CD4-positive, alpha-beta T cell treated with Interferon alpha-2 for 1 hour (primary cell): ENCODE measurements around the gene MAP2K6.

Experiments used
- DNase-seq, 2 donors: peaks; one replicate each; pipeline ENCODE4 v3.0.0-alpha.2; 2020 to 2022

MAP2K6 gene

DNA sequence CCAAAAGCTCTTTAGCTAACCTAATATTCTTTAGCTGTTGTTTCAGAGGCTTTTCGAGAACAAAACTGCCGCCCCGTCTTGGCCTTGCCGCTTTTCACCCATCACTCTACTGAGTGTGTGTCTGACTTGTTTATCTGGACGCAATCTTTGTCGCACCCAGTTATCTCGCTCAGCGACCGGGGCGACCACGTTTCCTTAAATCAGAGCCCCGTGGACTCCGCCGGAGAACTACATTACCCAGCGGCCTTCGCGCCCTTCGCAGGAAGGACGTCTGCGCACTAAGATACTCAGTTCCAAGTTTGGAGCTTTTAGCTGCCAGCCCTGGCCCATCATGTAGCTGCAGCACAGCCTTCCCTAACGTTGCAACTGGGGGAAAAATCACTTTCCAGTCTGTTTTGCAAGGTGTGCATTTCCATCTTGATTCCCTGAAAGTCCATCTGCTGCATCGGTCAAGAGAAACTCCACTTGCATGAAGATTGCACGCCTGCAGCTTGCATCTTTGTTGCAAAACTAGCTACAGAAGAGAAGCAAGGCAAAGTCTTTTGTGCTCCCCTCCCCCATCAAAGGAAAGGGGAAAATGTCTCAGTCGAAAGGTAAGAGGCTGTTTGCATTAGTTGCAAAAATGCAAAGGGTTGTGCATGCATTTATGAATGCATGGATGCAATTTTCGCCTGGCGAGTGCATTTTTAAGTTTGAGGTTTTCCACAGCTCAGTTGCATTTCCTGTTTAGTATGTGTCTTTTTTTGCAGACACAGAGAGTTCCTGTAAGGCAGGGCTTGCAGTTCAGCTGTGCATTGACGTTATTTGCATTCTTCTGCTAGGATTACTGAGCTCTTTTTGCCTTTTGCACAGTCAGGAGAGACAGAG, at the start of gene MAP2K6:
Gene MAP2K6, plus strand, starts transcription at position 290 of the 867 bp plus-strand sequence. Its CDS starts 288 bp downstream, at position 578.
- peak; percentile 82 to 85 for DNase-seq

- peak in 1 of 2 donors; percentile 9 for DNase-seq
These were observed 47.2 kb upstream of the MAP2K6 start for GRCh38 chr17:69367298-69367697.

DNA sequence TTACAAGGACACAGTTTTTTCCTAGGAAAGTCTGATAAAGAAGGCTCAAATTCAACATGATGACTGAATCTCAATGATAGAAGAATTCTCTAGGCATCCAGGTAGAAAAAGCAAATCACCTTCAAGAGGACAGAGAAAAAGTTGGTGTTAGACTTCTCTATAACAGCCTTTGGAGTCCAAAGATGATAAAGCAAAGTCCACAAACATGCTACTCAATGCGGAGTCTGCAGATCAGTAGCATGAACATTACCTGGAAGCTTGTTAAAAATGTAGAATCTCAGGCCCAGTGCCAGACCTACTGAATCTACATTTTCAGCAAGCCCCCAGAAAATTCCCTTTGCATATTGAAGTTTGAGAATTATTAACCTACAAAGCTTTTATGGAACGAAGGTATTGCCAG, 41.4 kb upstream of the MAP2K6 start:
- DNase-seq, result no peak

DNA sequence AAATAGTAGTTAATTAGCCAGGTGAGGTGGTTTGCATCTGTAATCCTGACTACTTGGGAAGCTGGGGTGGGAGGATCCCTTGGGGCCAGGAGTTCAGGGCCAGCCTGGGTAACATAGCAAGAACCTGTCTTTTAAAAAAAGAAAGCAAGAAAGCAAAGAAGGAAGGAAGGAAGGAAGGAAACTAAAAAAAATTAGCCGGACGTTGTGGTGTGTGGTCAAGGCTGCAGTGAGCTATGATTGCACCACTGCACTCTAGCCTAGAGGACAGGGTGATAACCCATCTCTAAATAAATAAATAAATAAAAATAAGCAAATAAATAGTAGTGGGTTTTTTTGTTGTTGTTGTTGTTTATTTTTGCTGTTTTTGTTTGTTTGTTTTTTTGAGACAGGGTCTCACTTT, 39.3 kb upstream of the MAP2K6 start:
- DNase-seq, result no peak

GRCh38 chr17:69388822-69389442, 25.6 kb upstream of the MAP2K6 start:
- no peak for DNase-seq

DNA sequence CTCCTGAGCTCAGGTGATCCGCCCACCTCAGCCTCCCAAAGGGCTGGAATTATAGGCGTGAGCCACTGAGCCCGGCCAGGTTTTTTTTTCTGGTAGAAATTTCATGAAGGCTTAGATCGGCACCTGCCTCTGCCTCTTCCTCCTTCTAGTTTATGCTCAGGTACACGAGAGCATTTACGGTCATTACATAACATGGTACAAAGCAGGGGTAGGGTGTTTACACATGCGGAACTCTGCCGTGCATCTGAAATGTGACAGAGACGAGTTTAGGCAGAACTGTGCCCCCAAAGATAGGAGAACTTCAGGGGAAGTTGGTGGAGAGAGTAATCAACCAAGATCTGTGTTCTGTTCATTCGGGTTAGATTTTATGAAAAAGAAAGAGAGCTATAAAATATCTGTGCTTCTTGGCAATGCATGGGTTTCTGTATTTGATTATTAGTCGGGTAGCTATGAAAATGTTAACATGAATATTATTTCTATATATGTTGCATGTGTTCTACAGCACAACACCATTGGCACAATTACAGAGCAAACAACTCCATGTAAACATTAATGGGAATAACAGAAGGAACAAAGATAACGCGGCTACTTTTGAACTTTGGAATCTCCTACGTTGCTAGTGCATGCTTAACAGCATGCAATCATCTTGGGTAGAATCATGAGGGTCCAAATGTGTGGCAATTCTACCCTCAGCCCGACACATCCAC, 23.5 kb upstream of the MAP2K6 start:
- DNase-seq, result no peak

DNA sequence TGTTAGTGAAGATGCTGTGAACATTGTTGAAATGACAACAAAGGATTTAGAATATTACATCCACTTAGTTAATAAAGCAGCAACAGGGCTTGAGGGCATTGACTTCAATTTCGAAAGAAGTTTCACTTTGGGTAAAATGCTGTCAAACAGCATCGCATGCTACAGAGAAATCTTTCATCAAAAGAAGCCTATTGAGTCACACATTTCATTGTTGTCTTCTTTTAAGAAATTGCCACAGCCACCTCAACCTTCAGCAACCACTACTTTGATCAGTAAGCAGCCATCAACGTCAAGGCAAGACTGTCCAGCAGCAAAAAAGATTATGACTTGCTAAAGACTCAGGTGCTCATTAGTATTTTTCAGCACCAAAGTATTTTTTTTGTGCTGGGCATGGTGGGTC, 13.2 kb upstream of the MAP2K6 start:
- DNase-seq, result no peak

GRCh38 chr17:69402052-69402451, 12.4 kb upstream of the MAP2K6 start:
- no peak for DNase-seq

DNA sequence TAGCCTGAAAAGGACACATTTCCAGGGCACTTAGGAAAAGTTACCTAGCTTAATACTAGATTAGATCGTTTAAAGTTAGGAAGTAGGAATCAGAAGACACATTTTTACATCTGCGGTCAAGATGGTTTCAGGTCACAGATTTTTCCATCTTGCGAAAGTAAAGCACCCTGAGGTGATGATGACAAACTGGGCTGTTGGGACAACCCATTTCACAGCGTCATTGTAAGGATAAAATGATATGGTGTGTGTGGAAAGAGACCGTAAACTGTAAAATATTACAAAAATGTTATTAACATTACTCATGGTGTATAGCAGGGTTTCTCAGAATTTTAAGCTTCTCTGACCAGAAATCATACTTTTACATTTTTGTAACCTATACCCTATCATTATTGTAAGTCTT, 10.1 kb upstream of the MAP2K6 start:
- DNase-seq, result no peak

GRCh38 chr17:69405096-69405495, 9.4 kb upstream of the MAP2K6 start:
- no peak for DNase-seq

GRCh38 chr17:69406941-69407340, 7.6 kb upstream of the MAP2K6 start:
- DNase-seq, result no peak

DNA sequence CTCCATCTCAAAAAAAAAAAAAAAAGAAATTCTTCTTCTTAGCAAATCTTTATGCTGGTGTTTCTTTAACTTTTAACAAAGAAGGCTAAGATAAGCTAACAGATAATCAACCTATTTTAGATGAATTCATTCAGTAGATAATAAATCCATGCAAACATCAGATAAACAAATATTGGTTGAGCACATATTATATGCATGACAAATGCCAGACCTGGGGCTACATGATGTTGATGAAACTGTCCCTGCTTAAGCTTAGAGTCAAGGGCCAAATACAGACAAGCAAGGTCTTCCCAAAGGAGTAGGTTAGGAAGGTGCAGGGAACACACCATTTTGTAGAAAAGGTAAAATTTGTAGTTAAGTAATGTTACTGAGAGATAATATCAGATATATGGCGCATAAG, 6.7 kb upstream of the MAP2K6 start:
- DNase-seq, result no peak

DNA sequence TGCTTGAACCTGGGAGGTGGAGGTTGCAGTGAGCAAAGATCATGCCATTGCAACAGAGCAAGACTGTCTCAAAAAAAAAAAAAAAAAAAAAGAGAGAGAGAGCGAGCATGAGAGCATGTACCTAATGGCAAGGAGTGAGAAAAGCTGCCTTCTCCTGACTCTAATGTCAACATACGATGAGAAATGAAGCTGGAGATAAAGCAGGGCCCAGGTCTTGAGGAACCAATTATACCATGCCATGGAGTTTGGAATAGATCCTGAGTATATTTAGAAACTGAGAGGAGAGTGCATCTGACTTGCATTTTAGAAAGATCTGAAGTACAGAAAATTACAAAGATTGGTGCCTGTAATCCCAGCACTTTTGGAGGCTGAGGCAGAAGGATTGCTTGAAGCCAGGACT, 3.8 kb upstream of the MAP2K6 start:
- no peak for DNase-seq

- no peak for DNase-seq
These were observed 2.7 kb upstream of the MAP2K6 start for GRCh38 chr17:69411766-69412165.

GRCh38 chr17:69412251-69412671, 2.2 kb upstream of the MAP2K6 start:
- DNase-seq, result no peak

- DNase-seq, result no peak
These were observed 934 bp downstream of the MAP2K6 start for GRCh38 chr17:69415431-69415830.

DNA sequence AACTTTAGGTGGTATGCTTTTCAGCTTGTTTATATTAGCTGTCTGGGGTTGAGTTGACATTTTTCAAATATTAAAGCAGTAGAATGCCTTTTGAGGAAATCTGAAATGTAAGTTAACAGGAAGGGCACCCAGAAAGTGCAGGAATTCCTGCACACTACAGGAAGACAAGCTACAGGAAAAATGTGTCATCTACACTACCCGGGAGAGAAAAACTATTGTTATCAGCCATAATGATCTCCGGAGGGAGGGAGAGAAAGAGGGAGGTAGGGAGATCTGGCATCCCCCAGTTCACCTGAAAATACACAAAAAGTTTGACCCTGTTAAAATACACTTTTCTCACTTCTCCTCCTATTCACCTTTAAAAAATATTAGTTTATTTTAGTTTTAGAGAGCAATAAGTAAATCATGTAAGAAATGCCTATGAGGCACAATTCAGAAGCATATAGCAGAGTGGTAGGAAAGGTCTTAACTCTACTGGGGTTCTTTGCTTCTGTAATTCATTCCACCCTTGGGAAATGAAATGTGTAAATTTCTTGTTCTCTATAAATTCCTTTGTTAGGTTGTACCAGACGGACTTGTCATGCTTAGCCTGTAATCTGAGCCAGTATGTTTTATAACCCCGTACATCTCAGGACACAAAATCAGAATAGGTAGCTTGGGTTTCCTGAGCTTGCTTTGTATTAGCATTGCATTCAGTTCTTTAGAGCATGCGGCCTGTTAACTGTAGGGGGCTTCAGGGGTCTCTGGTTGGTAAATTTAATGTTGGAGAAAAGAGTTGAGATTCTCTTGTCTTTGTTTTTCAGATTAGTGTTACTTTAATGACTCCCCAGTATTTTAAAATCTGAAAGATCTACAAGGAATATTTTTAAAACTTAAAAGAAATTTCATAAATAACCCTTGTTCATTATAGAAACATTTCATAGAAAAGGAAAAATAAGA, 3.3 kb downstream of the MAP2K6 start:
- DNase-seq, result no peak

DNA sequence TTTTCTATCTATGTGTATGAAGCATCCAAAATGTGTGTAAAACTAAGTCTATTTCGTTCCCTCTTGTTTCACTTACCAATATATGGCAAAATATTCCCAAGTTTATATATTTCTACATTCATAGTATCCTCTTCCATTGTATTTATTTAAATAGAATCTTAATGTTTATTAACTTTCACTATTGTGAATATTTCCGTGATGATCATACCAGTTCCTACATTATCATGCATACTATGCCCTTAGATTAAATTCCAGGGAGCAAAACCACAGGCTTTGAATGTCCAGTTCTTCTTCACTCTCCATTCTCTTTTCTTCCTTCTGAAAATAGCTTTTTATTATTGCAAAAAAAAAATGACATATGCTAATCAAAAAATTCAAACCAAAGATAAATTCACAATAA, 4.0 kb downstream of the MAP2K6 start:
- DNase-seq, result no peak

GRCh38 chr17:69423450-69423849, 9.0 kb downstream of the MAP2K6 start:
- DNase-seq, result no peak

DNA sequence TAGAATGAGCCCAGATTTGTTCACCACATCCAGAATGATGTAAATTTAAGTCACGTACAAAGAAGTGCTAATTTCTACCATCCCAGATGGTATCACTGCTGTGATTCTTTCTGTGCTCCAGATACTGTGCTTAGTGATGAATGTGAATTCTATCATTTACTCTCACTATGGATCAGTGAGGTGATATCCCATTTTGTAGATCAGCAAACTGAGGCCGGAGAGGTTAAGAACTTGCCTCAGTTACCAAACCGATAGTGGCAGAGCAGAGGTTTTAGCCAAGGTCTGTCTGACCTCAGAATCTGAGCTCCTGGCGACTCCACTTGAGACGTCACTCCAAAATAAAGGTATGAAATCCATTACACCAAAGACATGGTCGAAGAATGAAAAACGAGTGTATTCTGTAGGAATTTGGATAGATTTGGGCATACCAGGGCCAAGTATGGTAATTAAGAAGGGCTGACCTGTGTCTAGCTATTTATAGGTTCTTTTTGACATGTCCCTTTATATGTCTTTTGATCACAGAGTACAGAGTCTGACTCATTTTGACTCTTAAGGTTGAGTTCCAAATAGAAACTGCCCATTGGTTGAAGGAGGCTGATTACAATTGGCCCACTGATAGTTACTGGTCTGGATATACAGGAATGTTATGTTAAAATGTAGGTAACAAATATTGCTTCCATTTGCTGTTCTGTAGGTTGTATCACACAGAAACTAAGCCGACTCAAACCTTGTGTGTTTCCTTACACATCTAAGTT, 10.0 kb downstream of the MAP2K6 start:
- DNase-seq, result no peak

- no peak for DNase-seq
These were observed 11.5 kb downstream of the MAP2K6 start for GRCh38 chr17:69425978-69426377.
